H9 (cell line): ENCODE results near the gene DCAF15. TPM values are rescaled to one million over a fixed set of nuclear protein-coding genes. Genes with fewer than 3 reads are reported as not detected.

Experiments
- DNase-seq: peaks from one replicate; pipeline ENCODE4 v3.0.0-alpha.2; 2017
- H2AFZ ChIP-seq: one replicate; pipeline ENCODE4 v1.6.1; 2013; ENCODE audit warnings: mild to moderate bottlenecking, low read length, control low read depth, moderate library complexity
- H2AK5ac ChIP-seq: 2 replicates; pipeline ENCODE4 v1.6.1; 2013; ENCODE audit warnings: low read length, control low read depth, mixed read lengths; ENCODE audit not compliant: insufficient read length
- H2BK120ac ChIP-seq: one replicate; pipeline ENCODE4 v1.6.1; 2013; ENCODE audit warnings: low read depth, mild to moderate bottlenecking, low read length, control low read depth, inconsistent platforms; ENCODE audit not compliant: poor library complexity, severe bottlenecking
- H2BK12ac ChIP-seq: 2 replicates; pipeline ENCODE4 v1.6.1; 2013; ENCODE audit warnings: low read length, control low read depth, mixed read lengths, low read depth; ENCODE audit not compliant: insufficient read length
- H2BK15ac ChIP-seq: 2 replicates; pipeline ENCODE4 v1.6.1; 2013; ENCODE audit warnings: low read depth, low read length, control low read depth
- H2BK20ac ChIP-seq: one replicate; pipeline ENCODE4 v1.6.1; 2013; ENCODE audit warnings: low read depth, mild to moderate bottlenecking, low read length, control low read depth, inconsistent platforms; ENCODE audit not compliant: poor library complexity, severe bottlenecking
- H2BK5ac ChIP-seq: 2 replicates; pipeline ENCODE4 v1.6.1; 2013; ENCODE audit warnings: low read length, control low read depth, mixed read lengths; ENCODE audit not compliant: insufficient read length
- H3K14ac ChIP-seq: 2 replicates; pipeline ENCODE4 v1.6.1; 2013; ENCODE audit warnings: low read length, control low read depth; ENCODE audit not compliant: insufficient read depth
- H3K18ac ChIP-seq: 2 replicates; pipeline ENCODE4 v1.6.1; 2013; ENCODE audit warnings: low read depth, mild to moderate bottlenecking, mixed read lengths, low read length, control low read depth; ENCODE audit not compliant: insufficient read length
- H3K23ac ChIP-seq: 2 replicates; pipeline ENCODE4 v1.6.1; 2013; ENCODE audit warnings: low read length, control low read depth, mixed read lengths, low read depth; ENCODE audit not compliant: insufficient read length
- H3K23me2 ChIP-seq: 2 replicates; pipeline ENCODE4 v1.6.1; 2013; ENCODE audit warnings: low read depth, mild to moderate bottlenecking, mixed read lengths, low read length, control low read depth; ENCODE audit not compliant: insufficient read length, poor library complexity, severe bottlenecking
- H3K27ac ChIP-seq: 2 replicates; pipeline ENCODE4 v1.5.1; 2013; ENCODE audit warnings: low read length, control low read depth, mixed read lengths, low read depth; ENCODE audit not compliant: insufficient read length
- H3K27me3 ChIP-seq: 2 replicates; pipeline ENCODE4 v1.6.1; 2013; ENCODE audit warnings: low read length, control low read depth, inconsistent platforms; ENCODE audit not compliant: insufficient read depth
- H3K4ac ChIP-seq: 2 replicates; pipeline ENCODE4 v1.6.1; 2013; ENCODE audit warnings: low read depth, mild to moderate bottlenecking, control low read depth, inconsistent platforms, low read length, moderate library complexity
- H3K4me1 ChIP-seq: 2 replicates; pipeline ENCODE4 v1.6.1; 2013; ENCODE audit warnings: low read length, control low read depth, inconsistent platforms; ENCODE audit not compliant: insufficient read depth
- H3K4me2 ChIP-seq: 2 replicates; pipeline ENCODE4 v1.6.1; 2013; ENCODE audit warnings: low read length, control low read depth, mixed read lengths; ENCODE audit not compliant: insufficient read length, insufficient read depth
- H3K56ac ChIP-seq: 2 replicates; pipeline ENCODE4 v1.6.1; 2013; ENCODE audit warnings: low read depth, mild to moderate bottlenecking, mixed read lengths, low read length, control low read depth; ENCODE audit not compliant: insufficient read length
- H3K79me1 ChIP-seq: 2 replicates; pipeline ENCODE4 v1.6.1; 2013; ENCODE audit warnings: low read depth, mild to moderate bottlenecking, moderate library complexity, low read length, control low read depth, inconsistent platforms; ENCODE audit not compliant: insufficient read depth, poor library complexity, severe bottlenecking
- H3K79me2 ChIP-seq: 2 replicates; pipeline ENCODE4 v1.6.1; 2013; ENCODE audit warnings: low read length, control low read depth, inconsistent platforms; ENCODE audit not compliant: insufficient read depth
- H3K9ac ChIP-seq: 2 replicates; pipeline ENCODE4 v1.6.1; 2013; ENCODE audit warnings: low read length, control low read depth, mixed read lengths; ENCODE audit not compliant: insufficient read length; ENCODE audit errors: extremely low read depth
- H3K9me3 ChIP-seq: one replicate; pipeline ENCODE4 v1.6.1; 2013; ENCODE audit warnings: low read depth, low read length, inconsistent platforms; ENCODE audit not compliant: control insufficient read depth
- H3T11ph ChIP-seq: one replicate; pipeline ENCODE4 v1.6.1; 2013; ENCODE audit warnings: mild to moderate bottlenecking, low read length, control low read depth, inconsistent platforms
- H4K20me1 ChIP-seq: one replicate; pipeline ENCODE4 v1.6.1; 2013; ENCODE audit not compliant: control insufficient read depth, insufficient read length, insufficient read depth
- H4K5ac ChIP-seq: 2 replicates; pipeline ENCODE4 v1.6.1; 2013; ENCODE audit warnings: low read depth, mild to moderate bottlenecking, mixed read lengths, low read length, control low read depth; ENCODE audit not compliant: insufficient read length
- H4K8ac ChIP-seq: replicated peaks from 2 replicates; pipeline ENCODE4 v1.6.1; 2013; ENCODE audit warnings: low read length, control low read depth, mixed read lengths, low read depth; ENCODE audit not compliant: insufficient read length
- H4K91ac ChIP-seq: 2 replicates; pipeline ENCODE4 v1.6.1; 2013; ENCODE audit warnings: low read depth, mild to moderate bottlenecking, moderate library complexity, mixed read lengths, low read length, control low read depth; ENCODE audit not compliant: insufficient read length
- H3K27ac Mint-ChIP-seq, 3 experiments: 2 replicates in 2 of 3; 3 replicates in 1 of 3; pipeline ENCODE4 v1.8.0; 2020 to 2021; ENCODE audit warnings: mixed read lengths in 3 of 3, mild to moderate bottlenecking in 1 of 3, moderate library complexity in 1 of 3
- H3K27me3 Mint-ChIP-seq: 2 replicates; pipeline ENCODE4 v1.8.0; 2021; ENCODE audit warnings: low read depth, mild to moderate bottlenecking, moderate library complexity, mixed read lengths
- H3K36me3 Mint-ChIP-seq, 3 experiments: 2 replicates in 2 of 3; 3 replicates in 1 of 3; pipeline ENCODE4 v1.8.0; 2020 to 2021; ENCODE audit warnings: low read depth in 3 of 3, mixed read lengths in 3 of 3; ENCODE audit not compliant: insufficient read depth in 1 of 3
- H3K4me1 Mint-ChIP-seq, 2 experiments: 2 replicates each; pipeline ENCODE4 v1.8.0; 2020; ENCODE audit warnings: mixed read lengths in 2 of 2
- H3K4me3 Mint-ChIP-seq, 2 experiments: 2 replicates in 1 of 2; 3 replicates in 1 of 2; pipeline ENCODE4 v1.8.0; 2020 to 2021; ENCODE audit warnings: mild to moderate bottlenecking in 2 of 2, mixed read lengths in 2 of 2, moderate library complexity in 1 of 2
- H3K9me3 Mint-ChIP-seq, 2 experiments: 2 replicates in 1 of 2; 3 replicates in 1 of 2; pipeline ENCODE4 v1.8.0; 2020; ENCODE audit warnings: mild to moderate bottlenecking in 2 of 2, mixed read lengths in 2 of 2, moderate library complexity in 1 of 2
- CTCF ChIP-seq: fragments of 200-600 bp; sonication (generic); conservative IDR thresholded peaks from 3 replicates; pipeline ENCODE4 v1.8.0; 2021; ENCODE audit warnings: antibody characterized with exemption, mild to moderate bottlenecking
- WGBS: extraction: QIAGEN DNeasy Blood & Tissue Kit; methylation state at CpG from one replicate; pipeline ENCODE4 v1.1.7; 2013; ENCODE audit warnings: missing lambda C conversion rate, low lambda C conversion rate, mixed read lengths; ENCODE audit not compliant: insufficient read length; ENCODE audit errors: extremely low coverage; 5-methylcytosine and 5-hydroxymethylcytosine counted together
- total RNA-seq: library from RNA; stranded (reverse); gene quantifications from 2 replicates; pipeline ENCODE4 v1.2.1, GENCODE V29; 2021

DCAF15 gene
- total RNA-seq, 1 experiment from 2014 or later, result 82.5 TPM

GRCh38 chr19:13985771-13986347 is 33.5 kb downstream of the DCAF15 start:
- H3K4me3 Mint-ChIP-seq, result peak overlapping the region; percentile 7 to 61; a peak in 4 of 5 replicates
- Histone ChIP-seq H4K5ac (no peak overlapping the region), H3K56ac (no peak overlapping the region), H2BK12ac (no peak overlapping the region), H2BK120ac (no peak overlapping the region), H2BK5ac (no peak overlapping the region), H4K20me1 (no peaks in the 10 kb centered on the region), H2BK20ac (no peak overlapping the region), H4K8ac (no peak overlapping the region), H3K14ac (peak overlapping the region; percentile 33), H3K18ac (peak overlapping the region; percentile 85), H3K9me3 (no peaks in the 10 kb centered on the region), H3K4me2 (peak overlapping the region; percentile 21), H2AFZ (no peak overlapping the region), H3K79me1 (no peaks in the 10 kb centered on the region), H3K9ac (no peak overlapping the region), H3K27ac (peak overlapping the region; percentile 22), H3K79me2 (no peaks in the 10 kb centered on the region), H3T11ph (no peak overlapping the region), H3K4ac (no peak overlapping the region), H3K4me1 (peaks cover 3% of the 10 kb centered on the region; the same call in 1 of the 2 replicates), H4K91ac (no peak overlapping the region), H3K23ac (no peak overlapping the region), H3K27me3 (no peaks in the 10 kb centered on the region), H2AK5ac (no peak overlapping the region), H3K23me2 (no peaks in the 10 kb centered on the region), H2BK15ac (no peak overlapping the region)
- DNase-seq, result peak; percentile 63
- WGBS, result no CpG with 5 or more reads among the region's 10 CpGs
- H3K36me3 Mint-ChIP-seq, result peaks cover 0 to 19% (median 9%) of the 10 kb centered on the region in 3 experiments; a peak in 6 of 7 replicates
- peaks cover 45 to 58% of the 10 kb centered on the region in 2 experiments for H3K4me1 Mint-ChIP-seq
- no peaks in the 10 kb centered on the region for H3K27me3 Mint-ChIP-seq
- H3K9me3 Mint-ChIP-seq, result no peaks in the 10 kb centered on the region; a peak in 1 of 5 replicates
- TF ChIP-seq CTCF, result no peak
- peak overlapping the region; percentile 87 to 95 (median 95) for H3K27ac Mint-ChIP-seq
